Gastroesophageal sphincter (tissue), 4 donors: ENCODE measurements around the gene UBR4. TPM values are rescaled to one million over a fixed set of nuclear protein-coding genes. Genes with fewer than 3 reads are reported as not detected.

Experiments used
- ATAC-seq: fragments of 150-250 bp; one replicate; pipeline ENCODE4 v1.9.1; 2016; ENCODE audit warnings: mild to moderate bottlenecking, moderate library complexity
- H3K27ac ChIP-seq, 4 donors: fragments of 200-600 bp; sonication (generic) in 3 of 4; 1 replicate in 3 of 4; 2 replicates in 1 of 4; pipeline ENCODE4 v1.5.1; 2016 to 2019
- H3K27me3 ChIP-seq: fragments of 200-600 bp; sonication (generic); one replicate; pipeline ENCODE4 v1.5.1; 2019
- H3K36me3 ChIP-seq, 2 donors: fragments of 200-600 bp; sonication (generic); one replicate each; pipeline ENCODE4 v1.5.1; 2019; ENCODE audit warnings: control low read depth in 1 of 2
- H3K4me1 ChIP-seq, 3 donors: fragments of 200-600 bp; sonication (generic); 1 replicate in 2 of 3; 2 replicates in 1 of 3; pipeline ENCODE4 v1.5.1; 2016 to 2019; ENCODE audit warnings: control low read depth in 2 of 3
- H3K4me3 ChIP-seq, 2 donors: fragments of 200-600 bp; sonication (generic); one replicate each; pipeline ENCODE4 v1.5.1; 2019; ENCODE audit warnings: mild to moderate bottlenecking in 1 of 2, moderate library complexity in 1 of 2
- H3K9me3 ChIP-seq, 3 donors: fragments of 200-600 bp; sonication (generic); one replicate each; pipeline ENCODE4 v1.5.1; 2017 to 2019; ENCODE audit warnings: control low read depth in 2 of 3
- CTCF ChIP-seq, 4 experiments: fragments of 200-600 bp in 2 of 4; fragments of 450-650 bp in 2 of 4; sonication (generic) in 1 of 4; IDR thresholded peaks; one replicate each; pipeline ENCODE4 v1.5.1; 2017 to 2019; ENCODE audit warnings: antibody characterized with exemption in 4 of 4, mild to moderate bottlenecking in 2 of 4, moderate library complexity in 2 of 4
- EP300 ChIP-seq: sonication (generic); formaldehyde crosslinking; IDR thresholded peaks from one replicate; pipeline ENCODE4 v1.6.1; 2017; ENCODE audit warnings: antibody characterized with exemption, mild to moderate bottlenecking
- POLR2A ChIP-seq, 2 donors: fragments of 450-650 bp; IDR thresholded peaks; one replicate each; pipeline ENCODE4 v1.6.1; 2017; ENCODE audit warnings: antibody characterized with exemption in 2 of 2, mild to moderate bottlenecking in 2 of 2, moderate library complexity in 1 of 2
- POLR2AphosphoS5 ChIP-seq: sonication (generic); formaldehyde crosslinking; IDR thresholded peaks from one replicate; pipeline ENCODE4 v1.6.1; 2017; ENCODE audit warnings: antibody characterized with exemption
- WGBS, 2 donors: methylation state at CpG; one replicate each; pipeline ENCODE4 v1.1.5; 2018; ENCODE audit warnings: low coverage in 1 of 2; 5-methylcytosine and 5-hydroxymethylcytosine counted together
- total RNA-seq, 4 donors: library from RNA; depleted of rRNA; stranded (reverse); fragments of >200 nt; gene quantifications; one replicate each; pipeline ENCODE4 v1.1.0, GENCODE V29; 2016

Gene UBR4
- total RNA-seq, 4 donors from 2014 or later: 79.3 to 200 (median 191) TPM

- TF ChIP-seq EP300: no peak
- no peak for TF ChIP-seq CTCF (IDR thresholded peaks at IDR 0.05)
- no peak for TF ChIP-seq POLR2A (IDR thresholded peaks at IDR 0.05)
- TF ChIP-seq POLR2AphosphoS5: no peak
- no peaks in the 10 kb centered on the region for H3K36me3 ChIP-seq
- H3K27me3 ChIP-seq: peaks cover 70% of the 10 kb centered on the region
- 70 to 88% methylated on average over 2 to 4 of the region's 24 CpGs for WGBS, 2 donors
- H3K4me1 ChIP-seq: no peaks in the 10 kb centered on the region
- no peak overlapping the region for H3K27ac ChIP-seq
- ATAC-seq: no peak
- H3K4me3 ChIP-seq: no peak overlapping the region
- no peaks in the 10 kb centered on the region for H3K9me3 ChIP-seq
Observed at GRCh38 chr1:19044975-19045831, 164.9 kb downstream of the UBR4 start.

GRCh38 chr1:19044471-19044870, 165.6 kb downstream of the UBR4 start:
- Histone ChIP-seq H3K36me3 (no peaks in the 10 kb centered on the region), H3K27ac (no peak overlapping the region), H3K4me1 (no peaks in the 10 kb centered on the region), H3K9me3 (no peaks in the 10 kb centered on the region), H3K27me3 (peaks cover 65% of the 10 kb centered on the region), H3K4me3 (no peak overlapping the region)
- ATAC-seq: no peak
- 89% methylated on average over 5 of the region's 6 CpGs; no CpG with 5 or more reads in 1 of the 2 donors for WGBS, 2 donors
- TF ChIP-seq POLR2AphosphoS5 (no peak), EP300 (no peak), CTCF (IDR thresholded peaks at IDR 0.05) (no peak), POLR2A (IDR thresholded peaks at IDR 0.05) (no peak)

GRCh38 chr1:19043579-19044443, 166.3 kb downstream of the UBR4 start:
- H3K27me3 ChIP-seq: peaks cover 61% of the 10 kb centered on the region
- 60 to 72% methylated on average over 8 to 11 of the region's 16 CpGs for WGBS, 2 donors
- no peaks in the 10 kb centered on the region for H3K9me3 ChIP-seq
- H3K4me3 ChIP-seq: no peak overlapping the region
- H3K36me3 ChIP-seq: no peaks in the 10 kb centered on the region
- TF ChIP-seq POLR2AphosphoS5 (no peak), POLR2A (IDR thresholded peaks at IDR 0.05) (no peak), EP300 (no peak), CTCF (IDR thresholded peaks at IDR 0.05) (no peak)
- no peaks in the 10 kb centered on the region for H3K4me1 ChIP-seq
- ATAC-seq: no peak
- H3K27ac ChIP-seq: no peak overlapping the region

GRCh38 chr1:19042675-19043578, 167.1 kb downstream of the UBR4 start:
- no peak for TF ChIP-seq POLR2AphosphoS5
- no peak for TF ChIP-seq POLR2A (IDR thresholded peaks at IDR 0.05)
- no peak for TF ChIP-seq CTCF (IDR thresholded peaks at IDR 0.05)
- TF ChIP-seq EP300: no peak
- ATAC-seq: no peak
- Histone ChIP-seq H3K36me3 (no peaks in the 10 kb centered on the region), H3K4me3 (no peak overlapping the region), H3K4me1 (no peaks in the 10 kb centered on the region), H3K9me3 (no peaks in the 10 kb centered on the region), H3K27ac (no peak overlapping the region), H3K27me3 (peaks cover 69% of the 10 kb centered on the region)
- 41 to 93% methylated on average over 3 to 7 of the region's 18 CpGs for WGBS, 2 donors
